Spinal cord (tissue), 4 donors: ENCODE data around the gene HCAR2. TPM values are rescaled to one million over a fixed set of nuclear protein-coding genes. Genes with fewer than 3 reads are reported as not detected.

Experiments used
- polyA plus RNA-seq, 2 donors: library from polyadenylated mRNA; unstranded; fragments of 120-200 nt; gene quantifications; one replicate each; pipeline ENCODE4 v1.2.1, GENCODE V29; 2013; ENCODE audit not compliant: insufficient read length in 2 of 2
- small RNA-seq: library from RNA; depleted of rRNA; stranded (forward); fragments of <200 nt; gene quantifications from one replicate; pipeline ENCODE3, GENCODE V24; 2014; ENCODE audit warnings: low replicate concordance
- total RNA-seq, 2 donors: library from RNA; depleted of rRNA in 1 of 2; stranded (reverse); fragments of 120-200 nt in 1 of 2; fragments of >200 nt in 1 of 2; gene quantifications; one replicate each; pipeline versions ENCODE4 v1.2.3 to v1.2.4, GENCODE V29; 2013 to 2014

HCAR2 gene
- total and polyA plus RNA-seq, 4 donors = 0.25 to 1.1 (median 0.35) TPM

Small RNAs within 50 kb of the gene (small RNA-seq; reads per million reads assigned to genes)
- not detected for gene AC026333.2

Other genes with a start within 250 kb of the HCAR2 start
- 10 to 100 TPM; 25.7 to 30.2 TPM for gene ZCCHC8, start 202.4 kb downstream of the HCAR2 start, total RNA-seq
- gene ZCCHC8, start 202.4 kb downstream of the HCAR2 start, polyA plus RNA-seq = 10 to 100 TPM; 32.3 to 40.3 TPM
- 10 to 100 TPM; 75.4 to 98.2 TPM for gene RSRC2, start 176.4 kb downstream of the HCAR2 start, total RNA-seq
- 100 to 1,000 TPM; 148 to 159 TPM for gene RSRC2, start 176.4 kb downstream of the HCAR2 start, polyA plus RNA-seq
- gene KNTC1, start 176.1 kb downstream of the HCAR2 start, total RNA-seq = 10 to 100 TPM; 27.2 to 27.9 TPM
- gene KNTC1, start 176.1 kb downstream of the HCAR2 start, polyA plus RNA-seq = 10 to 100 TPM; 15.0 to 23.8 TPM
- gene HCAR3, start 13.5 kb upstream of the HCAR2 start, total RNA-seq = 1 to 10 TPM in 1 of 2 donors, under 1 TPM in 1; 0.44 to 1.3 TPM
- gene HCAR3, start 13.5 kb upstream of the HCAR2 start, polyA plus RNA-seq = not detected
- gene HCAR1, start 27.5 kb upstream of the HCAR2 start, total RNA-seq = 1 to 10 TPM; 1.7 to 8.0 TPM
- 1 to 10 TPM in 1 of 2 donors, under 1 TPM in 1; 0.84 to 2.1 TPM for gene HCAR1, start 27.5 kb upstream of the HCAR2 start, polyA plus RNA-seq
- 10 to 100 TPM; 44.2 to 50.2 TPM for gene DENR, start 49.5 kb upstream of the HCAR2 start, total RNA-seq
- 10 to 100 TPM; 68.2 to 72.5 TPM for gene DENR, start 49.5 kb upstream of the HCAR2 start, polyA plus RNA-seq
- gene CCDC62, start 71.2 kb upstream of the HCAR2 start, total RNA-seq = 1 to 10 TPM; 2.0 to 3.1 TPM
- gene CCDC62, start 71.2 kb upstream of the HCAR2 start, polyA plus RNA-seq = 1 to 10 TPM in 1 of 2 donors, under 1 TPM in 1; 0.98 to 1.3 TPM
- gene HIP1R, start 132.1 kb upstream of the HCAR2 start, total RNA-seq = 10 to 100 TPM; 37.5 to 43.0 TPM
- 10 to 100 TPM; 56.6 to 71.4 TPM for gene HIP1R, start 132.1 kb upstream of the HCAR2 start, polyA plus RNA-seq
- gene VPS37B, start 192.8 kb upstream of the HCAR2 start, total RNA-seq = 10 to 100 TPM; 13.7 to 23.4 TPM
- gene VPS37B, start 192.8 kb upstream of the HCAR2 start, polyA plus RNA-seq = 10 to 100 TPM; 40.6 to 43.2 TPM